ENCODE data around the gene SDK2. TPM values are rescaled to one million over a fixed set of nuclear protein-coding genes. Genes with fewer than 3 reads are reported as not detected.

The SDK2 gene
- total and polyA plus RNA-seq, 2 of the 8 experiments (the other 6 are each of a cell fraction or from before 2014, with no cell fraction given) = 3.9 to 4.1 TPM

GRCh38 chr17:73548620-73549311 is 95.5 kb downstream of the SDK2 start:
- Histone ChIP-seq H2BK120ac (replicated peaks; ENCODE audit: low read depth, low read length) (no peak overlapping the region), H2BK20ac (ENCODE audit: low read length) (no peak overlapping the region), H4K91ac (replicated peaks; ENCODE audit: insufficient read length, low read length) (no peak overlapping the region), H3K36me3 (ENCODE audit: control insufficient read depth in 2 of 4, insufficient read depth in 4 of 4, low read length in 3 of 4) (no peaks in the 10 kb centered on the region), H3K4me3 (ENCODE audit: extremely low read depth in 1 of 4, insufficient read depth in 2 of 4, low read depth in 3 of 4, low read length in 4 of 4) (no peak overlapping the region), H3K23me2 (ENCODE audit: low read depth, low read length) (no peaks in the 10 kb centered on the region), H2BK12ac (ENCODE audit: low read depth, low read length) (no peak overlapping the region), H4K5ac (ENCODE audit: insufficient read length, low read depth, low read length) (no peak overlapping the region), H2AFZ (ENCODE audit: low read length) (no peak overlapping the region), H2BK5ac (ENCODE audit: low read depth, low read length) (no peak overlapping the region), H3K18ac (ENCODE audit: extremely low read depth, low read length) (no peak overlapping the region), H3K27me3 (replicated peaks in 1 of 4; ENCODE audit: control insufficient read depth in 3 of 4, extremely low read depth in 1 of 4, insufficient read depth in 3 of 4, low read length in 3 of 4) (no peaks in the 10 kb centered on the region; a peak in 1 of 7 replicates), H3K27ac (ENCODE audit: low read depth, low read length) (no peak overlapping the region), H3K4me1 (replicated peaks in 1 of 4; ENCODE audit: control insufficient read depth in 3 of 4, insufficient read depth in 4 of 4, low read length in 3 of 4) (peaks cover 0 to 35% (median 21%) of the 10 kb centered on the region in 4 experiments; a peak in 6 of 7 replicates), H3K23ac (ENCODE audit: insufficient read length) (no peak overlapping the region), H4K20me1 (replicated peaks in 1 of 2; ENCODE audit: control insufficient read depth in 1 of 2, insufficient read depth in 2 of 2, low read length in 2 of 2) (peaks cover 0 to 3% of the 10 kb centered on the region in 2 experiments), H2BK15ac (ENCODE audit: low read length) (no peak overlapping the region), H2AK5ac (ENCODE audit: low read depth, low read length) (no peak overlapping the region), H3K4ac (replicated peaks; ENCODE audit: insufficient read length, low read depth, low read length) (no peak overlapping the region), H3K14ac (ENCODE audit: insufficient read length) (no peak overlapping the region), H3K9me3 (ENCODE audit: insufficient read depth in 2 of 2, low read depth in 1 of 2, low read length in 1 of 2) (no peaks in the 10 kb centered on the region), H3K79me2 (ENCODE audit: control insufficient read depth in 1 of 2, insufficient read depth in 2 of 2, low read length in 2 of 2) (no peaks in the 10 kb centered on the region), H4K8ac (ENCODE audit: extremely low read depth, insufficient read depth, low read length) (no peak overlapping the region), H3K79me1 (ENCODE audit: low read depth, low read length) (0 out of 2 replicates have a peak, but pooled peaks cover 2% of the 10 kb centered on the region), H3K9ac (replicated peaks in 1 of 4; ENCODE audit: extremely low read depth in 1 of 4, low read depth in 3 of 4, low read length in 3 of 4) (no peak overlapping the region), H3K56ac (replicated peaks; ENCODE audit: insufficient read length, low read depth, low read length) (no peak overlapping the region), H3K4me2 (ENCODE audit: insufficient read depth in 1 of 2, low read depth in 2 of 2, low read length in 2 of 2) (no peak overlapping the region)
- no peak for TF ChIP-seq TEAD4 (IDR thresholded peaks at IDR 0.05; ENCODE audit: low read depth, low read length)
- no peak for TF ChIP-seq SIRT6 (IDR thresholded peaks at IDR 0.05; ENCODE audit: low read length)
- no peak for TF ChIP-seq EP300 (IDR thresholded peaks at IDR 0.05; ENCODE audit: borderline replicate concordance in 1 of 2, low read depth in 2 of 2, low read length in 2 of 2)
- TF ChIP-seq CEBPB (IDR thresholded peaks at IDR 0.05; ENCODE audit: low read depth, low read length) = no peak
- TF ChIP-seq, protein P1, sequence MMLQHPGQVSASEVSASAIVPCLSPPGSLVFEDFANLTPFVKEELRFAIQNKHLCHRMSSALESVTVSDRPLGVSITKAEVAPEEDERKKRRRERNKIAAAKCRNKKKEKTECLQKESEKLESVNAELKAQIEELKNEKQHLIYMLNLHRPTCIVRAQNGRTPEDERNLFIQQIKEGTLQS (IDR thresholded peaks at IDR 0.05; ENCODE audit: insufficient read depth, low read depth, low read length) = no peak
- TF ChIP-seq SRF (IDR thresholded peaks at IDR 0.05; ENCODE audit: low read depth, low read length) = no peak
- no peak for TF ChIP-seq TBP (IDR thresholded peaks at IDR 0.05; ENCODE audit: low read depth, low read length)
- POLR2A ChIA-PET (ENCODE audit: partially characterized antibody) = interaction anchor here (0.7 kb wide), 1 partner anchor 22 kb away, joined by 3 read pairs; no protein-coding TSS in a partner anchor
- WGBS, 2 experiments (ENCODE audit: extremely low coverage in 1 of 2, insufficient coverage in 1 of 2, insufficient read length in 1 of 2, insufficient replicate concordance in 2 of 2, low coverage in 1 of 2, low lambda C conversion rate in 2 of 2, missing lambda C conversion rate in 1 of 2) = 84% methylated on average over 11 of the region's 11 CpGs; no CpG with 5 or more reads in 1 of the 2 experiments
- CTCF ChIA-PET (ENCODE audit: partially characterized antibody) = interaction anchor here (1.0 to 1.4 kb wide), 6 partner anchors 13 to 96 kb away, joined by 3 to 4 read pairs (median 3); partner anchors contain the start of gene SDK2
- FAIRE-seq (no peak), DNase-seq (ENCODE audit: low read depth in 1 of 2, low spot score in 2 of 2) (no peak)
